ENCODE data around the gene KRT4.

The KRT4 gene

GRCh38 chr12:52836491-52837412 is 22.8 kb upstream of the KRT4 start:
- DNase-seq, result no peak

DNA sequence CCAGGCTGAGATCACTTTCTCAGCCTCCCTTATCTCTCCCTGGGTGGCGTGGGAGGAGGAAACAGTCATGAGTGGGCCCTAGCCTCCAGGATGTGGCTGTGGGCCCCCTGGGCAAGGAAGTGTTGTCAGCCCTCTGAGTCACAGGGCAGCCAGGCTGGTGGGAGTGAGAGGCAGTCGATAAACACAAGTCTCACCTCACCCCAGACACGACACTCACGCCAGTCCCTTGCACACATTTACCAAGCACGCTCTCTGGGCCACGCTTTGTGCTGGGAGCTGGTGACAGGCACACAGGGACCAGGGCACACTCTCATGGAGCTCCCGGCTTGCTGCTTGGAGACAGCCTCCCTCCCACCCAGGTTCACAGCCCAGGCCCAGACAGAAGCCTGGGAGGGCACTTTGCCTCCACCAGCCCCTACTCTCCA is 22.1 kb upstream of the KRT4 start:
- DNase-seq, result no peak

DNA sequence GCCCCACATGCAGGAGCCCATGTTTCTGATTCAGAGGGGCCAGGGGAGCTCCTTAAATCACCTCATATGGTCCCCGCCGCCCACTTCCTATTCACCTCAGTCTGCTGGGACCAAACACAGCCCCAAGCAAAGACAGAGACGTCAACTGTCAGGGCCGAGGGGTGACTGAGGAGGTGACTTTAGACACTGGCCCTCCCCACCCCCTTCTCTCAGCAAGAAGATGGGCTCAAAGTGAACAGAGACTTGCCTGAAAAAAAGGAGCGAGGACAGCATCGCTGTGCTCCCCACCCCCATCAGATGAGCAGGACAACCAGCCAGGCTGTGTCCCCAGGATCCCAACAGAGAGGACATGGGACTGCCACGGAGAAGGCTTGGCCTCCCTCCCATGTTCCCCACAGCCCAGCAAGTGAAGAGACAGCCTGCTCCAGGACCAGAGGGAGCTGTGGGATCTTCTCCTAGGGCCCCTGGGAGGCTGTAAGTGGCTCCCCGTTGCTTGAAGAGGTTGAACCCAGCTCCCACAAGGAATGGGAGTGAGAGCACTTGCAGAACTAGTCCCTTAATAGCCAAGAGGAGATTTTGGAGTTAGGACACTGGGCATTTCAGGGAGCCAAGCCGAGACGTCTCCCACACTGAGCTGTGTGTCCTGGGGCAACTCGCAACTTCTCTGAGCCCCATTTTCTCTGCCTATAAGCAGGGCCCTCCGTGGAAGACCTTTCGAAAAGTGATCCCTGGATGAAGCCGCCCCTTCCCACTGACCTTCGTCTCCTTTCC is 21.5 kb upstream of the KRT4 start:
- no peak for DNase-seq

GRCh38 chr12:52834727-52835001 is 20.7 kb upstream of the KRT4 start:
- DNase-seq, result no peak

DNA sequence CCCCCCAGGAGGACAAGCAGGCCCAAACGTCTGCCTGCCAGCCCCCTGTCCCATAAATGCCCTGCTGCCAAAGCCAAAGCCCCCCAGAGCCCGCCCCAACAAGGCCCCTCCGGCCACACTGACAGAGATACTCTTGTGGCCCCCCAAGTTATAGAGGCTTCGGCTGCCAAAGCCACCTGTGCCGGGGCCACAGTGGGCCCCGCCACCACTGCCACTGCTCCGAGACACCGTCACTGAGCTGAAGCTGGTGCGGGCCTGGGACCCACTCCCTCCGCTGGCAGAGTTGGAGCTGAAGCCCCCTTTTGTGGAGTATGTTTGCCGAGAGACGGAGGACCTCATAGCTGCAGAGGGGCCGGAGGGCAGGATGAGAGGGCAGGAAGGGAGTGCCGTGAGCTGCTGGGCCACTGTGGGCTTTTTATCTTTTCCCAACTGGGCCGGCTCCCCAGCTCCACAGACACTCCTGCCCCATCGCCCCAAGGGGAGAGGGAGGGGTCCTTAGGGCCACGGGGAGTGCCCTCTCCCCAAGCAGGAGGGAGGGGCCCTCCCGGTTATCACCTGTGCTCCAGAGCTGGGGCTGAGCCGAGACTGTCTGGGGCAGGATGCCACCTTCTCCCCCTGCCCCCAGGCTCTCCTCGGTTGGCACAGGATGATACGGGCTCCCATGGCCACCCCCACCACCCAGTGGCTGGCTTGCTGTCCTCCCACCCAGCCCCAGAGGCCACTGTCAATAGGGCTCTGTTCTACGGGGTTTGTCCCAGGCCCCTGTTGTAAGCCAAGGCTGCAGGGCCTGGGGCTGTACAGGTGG is 20.2 kb upstream of the KRT4 start, which contains the start of gene KRT79:
KRT79 (minus strand) TSS at position 390 of the 805 bp plus-strand sequence; CDS start at position 339, 51 bp downstream.
- DNase-seq, result no peak

- DNase-seq, result no peak
Measured at GRCh38 chr12:52832985-52833905, 19.3 kb upstream of the KRT4 start.

DNA sequence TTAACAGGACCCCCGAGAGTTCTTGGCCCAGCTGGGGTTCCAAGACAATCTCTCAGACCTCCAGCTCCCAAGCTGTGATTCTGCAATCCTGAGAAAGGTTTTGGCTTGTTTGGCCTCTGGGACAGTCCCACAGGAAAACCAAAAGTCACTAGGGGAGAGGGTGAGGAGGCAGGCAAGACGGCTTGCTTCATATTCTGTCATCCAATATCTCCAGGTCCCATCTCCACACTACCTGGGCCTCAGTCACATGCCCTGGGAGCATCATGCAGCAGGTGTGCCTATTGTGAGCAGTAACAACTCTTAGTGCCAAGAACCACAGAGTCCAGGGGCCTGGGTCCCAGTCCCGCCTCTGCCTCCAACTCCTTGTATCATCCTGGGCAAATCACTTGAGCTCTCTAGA is 18.5 kb upstream of the KRT4 start:
- no peak for DNase-seq

- DNase-seq, result no peak
Measured at GRCh38 chr12:52831251-52831650, 17.3 kb upstream of the KRT4 start.

DNA sequence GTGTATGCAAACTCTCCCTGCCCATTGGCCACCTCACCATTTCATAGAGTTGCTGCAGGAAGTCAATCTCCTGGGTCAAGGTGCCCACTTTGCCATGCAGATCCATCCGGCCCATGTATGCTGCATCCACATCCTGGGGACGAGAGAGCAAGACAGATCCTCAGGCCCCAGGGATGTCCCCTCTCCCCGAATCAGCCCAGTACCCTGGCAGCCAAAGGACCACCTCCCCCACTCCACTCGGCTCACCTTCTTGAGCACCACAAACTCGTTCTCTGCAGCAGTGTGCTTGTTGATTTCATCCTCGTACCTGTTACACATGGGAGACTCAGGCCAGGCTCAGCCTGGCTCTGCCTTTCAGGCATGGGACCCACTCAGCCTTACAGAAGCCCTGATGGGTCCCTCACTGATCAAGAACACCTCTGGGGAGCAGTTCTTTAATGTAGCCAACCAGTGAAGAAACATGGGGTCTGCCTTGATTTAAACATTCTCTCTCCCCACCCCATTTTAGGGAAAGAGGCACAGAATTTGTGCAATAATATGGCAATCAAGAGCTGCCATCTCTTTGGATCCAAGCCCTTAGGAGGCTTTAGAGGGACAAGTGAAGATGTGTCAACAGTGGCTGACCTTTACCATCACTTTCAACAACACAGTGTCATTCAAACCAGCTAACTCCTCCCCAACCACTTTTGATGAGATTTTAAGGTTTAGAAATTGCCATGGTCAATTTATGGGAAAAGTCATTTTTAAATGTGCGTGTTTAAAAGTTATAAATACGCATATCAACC is 16.3 kb upstream of the KRT4 start:
- no peak for DNase-seq

DNA sequence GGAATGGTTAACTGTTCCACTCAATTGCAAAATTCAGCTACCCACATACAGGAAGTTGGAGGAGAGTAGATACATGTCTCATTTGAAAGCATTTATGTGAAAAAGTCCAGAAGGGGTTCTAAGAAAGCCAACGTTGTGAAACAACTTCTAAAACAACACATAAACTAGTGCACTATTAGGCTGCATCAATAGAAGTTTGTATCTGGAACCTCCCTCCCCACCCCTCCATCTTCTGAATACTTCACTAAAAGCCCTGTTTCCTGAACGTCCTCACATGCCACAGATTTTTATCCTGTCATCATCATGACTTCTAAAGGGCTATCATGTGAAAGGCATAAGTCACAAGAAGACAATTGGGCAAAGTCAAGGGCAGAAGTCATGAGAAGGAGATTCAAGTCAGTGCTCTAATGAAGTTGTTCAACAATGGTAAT is 14.7 kb upstream of the KRT4 start:
- DNase-seq, result no peak

DNA sequence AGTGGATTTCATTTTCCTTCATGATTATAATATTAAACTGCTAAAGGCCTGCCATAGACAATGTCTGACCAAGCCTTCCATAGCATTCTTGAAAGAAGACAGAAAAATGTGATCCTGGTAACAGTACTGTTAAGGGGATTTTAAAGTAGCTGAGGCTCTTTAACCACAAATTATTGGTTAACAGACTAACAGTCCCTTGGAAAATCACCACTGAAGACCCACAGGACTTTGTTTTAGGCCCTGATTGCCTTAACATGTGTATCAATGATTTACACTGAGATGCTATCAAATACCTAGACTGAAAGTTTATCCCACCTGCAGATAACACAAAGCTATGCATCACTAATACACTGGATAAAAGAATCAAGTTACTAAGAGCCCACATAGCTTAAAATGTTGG is 14.2 kb upstream of the KRT4 start:
- no peak for DNase-seq

- no peak for DNase-seq
Measured at GRCh38 chr12:52827499-52828090, 13.7 kb upstream of the KRT4 start.

DNA sequence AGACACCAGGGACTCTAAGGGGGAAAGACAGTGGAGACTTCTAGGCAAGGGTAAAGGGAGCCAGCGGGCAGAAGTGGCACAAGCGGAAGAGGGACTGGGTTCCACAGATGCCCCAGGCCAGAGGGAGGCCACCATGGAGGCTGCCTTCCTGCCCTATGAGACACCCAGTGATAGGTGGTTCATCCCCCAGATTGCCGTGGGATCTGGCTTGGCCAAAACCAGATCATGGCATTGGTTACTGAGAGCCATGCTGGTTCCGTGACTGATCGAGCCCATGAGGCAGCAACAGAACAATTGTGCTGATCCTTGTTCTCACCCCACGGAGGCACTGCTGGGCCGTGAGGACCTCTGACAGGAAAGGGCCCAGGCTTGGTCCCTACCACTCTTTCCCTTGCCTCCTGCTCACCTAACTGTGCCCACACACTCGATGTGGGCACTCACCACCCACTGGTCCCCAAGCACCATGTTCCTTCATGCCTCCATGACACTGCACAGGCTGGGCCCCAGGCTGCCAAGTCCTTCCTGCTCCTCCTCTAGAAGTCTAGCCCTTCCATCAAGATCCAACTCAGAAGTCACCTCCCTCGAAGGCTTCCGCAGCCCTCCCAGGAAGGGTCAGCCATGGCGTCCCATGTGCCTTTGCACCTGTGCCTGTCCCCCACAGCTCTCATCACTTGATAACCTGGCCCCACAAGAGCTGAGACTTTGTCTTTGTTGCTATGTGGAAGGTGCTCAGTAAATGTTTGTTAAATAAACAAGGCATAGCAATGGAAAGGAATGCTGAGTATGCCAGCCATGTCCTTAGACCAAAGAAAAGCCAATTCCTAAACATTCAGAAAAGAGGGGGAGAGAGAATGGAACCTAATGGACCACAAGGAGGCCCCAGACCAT is 12.9 kb upstream of the KRT4 start:
- no peak for DNase-seq

DNA sequence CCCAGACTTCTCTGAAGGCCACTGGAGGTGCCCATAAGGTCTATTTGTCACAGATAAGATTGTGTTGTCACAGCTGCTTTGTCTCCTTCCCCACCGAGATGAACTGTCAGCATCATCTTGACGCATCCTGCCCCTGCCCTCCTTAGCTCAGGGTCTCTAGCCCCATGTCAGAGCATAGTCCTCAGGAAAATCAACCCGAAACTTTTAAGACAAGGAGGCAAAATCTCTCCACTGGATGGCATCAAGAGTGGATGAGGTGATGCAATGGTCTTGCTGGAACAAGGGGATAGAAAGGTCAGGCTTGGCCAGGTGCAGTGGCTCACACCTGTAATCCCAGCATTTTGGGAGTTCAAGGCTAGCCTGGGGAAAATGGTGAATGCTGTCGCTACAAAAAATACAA is 12.0 kb upstream of the KRT4 start:
- DNase-seq, result no peak

DNA sequence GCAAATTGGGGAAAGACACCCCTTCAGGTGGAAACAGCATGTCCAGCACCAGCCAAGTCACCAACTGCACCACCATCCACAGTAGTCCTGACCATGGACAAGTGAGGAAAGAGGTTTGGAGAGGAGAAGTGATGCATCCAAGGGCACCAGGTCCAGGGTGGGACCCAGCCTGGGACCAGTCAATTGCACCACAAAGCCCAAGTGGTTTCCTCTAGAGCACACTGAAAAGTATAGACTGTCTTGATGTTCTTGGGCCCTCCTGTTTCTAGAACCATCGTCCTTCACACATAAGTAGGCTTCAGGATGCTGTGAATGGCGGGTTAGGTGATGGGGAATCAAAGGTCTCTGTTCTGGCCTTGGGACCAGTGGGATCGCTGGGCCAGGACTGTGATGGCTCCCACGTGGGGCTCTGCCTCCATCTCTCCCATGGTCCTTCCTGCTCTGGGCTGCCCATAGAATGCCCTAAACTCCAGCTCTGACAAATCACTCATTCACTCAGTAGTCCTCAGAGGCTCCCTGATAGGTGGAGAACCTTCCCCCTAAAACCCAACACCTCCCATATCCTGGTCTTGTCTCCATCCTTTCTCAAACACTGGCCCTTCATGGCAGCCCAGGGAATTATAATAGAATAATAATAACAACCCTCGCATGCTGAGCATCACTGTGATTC is 11.0 kb upstream of the KRT4 start:
- no peak for DNase-seq

DNA sequence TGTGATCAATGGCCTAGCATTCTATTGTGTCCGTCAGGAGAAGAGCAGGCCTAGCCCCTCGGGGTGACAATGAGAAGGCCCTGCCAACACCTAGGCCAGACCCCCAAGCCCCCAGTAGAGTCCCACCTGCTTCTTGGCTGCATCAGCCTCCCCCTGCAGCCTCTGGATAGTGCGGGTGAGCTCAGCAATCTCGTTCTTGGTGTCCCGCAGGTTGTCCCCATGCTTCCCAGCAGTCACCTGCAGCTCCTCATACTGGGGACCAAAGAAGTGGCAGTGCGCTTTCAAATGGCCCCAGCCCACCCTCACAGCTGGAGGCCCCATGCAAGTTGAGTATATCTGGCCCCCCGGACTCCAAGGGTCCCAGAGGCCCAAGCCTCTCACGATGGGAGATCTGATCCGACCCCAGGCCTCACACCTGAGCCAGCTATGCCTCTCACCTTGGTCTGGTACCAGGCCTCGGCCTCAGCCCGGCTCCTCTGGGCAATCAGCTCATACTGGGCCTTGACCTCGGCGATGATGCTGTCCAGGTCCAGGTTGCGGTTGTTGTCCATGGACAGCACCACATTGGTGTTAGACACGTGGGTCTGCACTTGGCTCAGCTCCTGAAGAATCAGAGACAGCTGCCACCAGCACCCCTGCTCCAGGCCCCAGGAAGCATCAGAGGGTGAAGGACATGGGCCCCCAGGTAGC is 10.0 kb upstream of the KRT4 start:
- no peak for DNase-seq

DNA sequence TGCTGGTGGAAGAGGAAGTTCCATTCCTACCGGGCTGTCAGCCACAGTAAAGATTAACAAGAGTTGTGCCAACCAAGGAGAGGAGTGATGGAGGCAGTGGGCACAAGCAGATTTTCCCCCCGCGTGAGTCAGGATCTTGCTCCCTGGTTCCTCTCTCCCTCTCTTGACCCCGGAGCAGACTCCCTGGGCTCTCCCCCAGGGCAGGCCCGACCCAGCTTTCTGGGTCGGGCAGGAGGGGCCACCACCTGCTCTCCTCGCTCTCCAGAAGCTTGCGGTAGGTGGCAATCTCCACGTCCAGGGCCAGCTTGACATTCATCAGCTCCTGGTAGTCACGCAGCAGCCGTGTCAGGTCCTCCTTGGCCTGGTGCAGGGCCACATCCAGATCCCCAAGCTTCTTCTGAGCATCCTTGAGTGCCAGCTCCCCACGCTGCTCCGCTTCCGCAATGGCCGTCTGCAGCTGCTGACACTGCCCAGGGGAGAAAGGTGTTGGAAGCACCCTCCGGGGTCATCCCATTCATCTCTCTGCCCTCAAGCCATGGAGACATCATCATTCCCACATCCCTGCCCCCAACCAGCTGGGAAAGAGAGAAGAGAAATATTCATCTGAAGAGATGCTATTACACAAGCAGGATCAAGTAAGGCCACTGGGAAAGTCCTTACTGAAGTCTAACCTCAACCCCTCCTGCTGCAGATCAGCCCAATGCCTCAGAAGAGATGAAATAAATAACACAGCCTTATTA is 9.0 kb upstream of the KRT4 start:
- DNase-seq, result no peak

All from NCI-H524 treated with DMSO at 0.1 percent for 48 hours (cell line).